KBM-7 (cell line): ENCODE data around the gene ULBP2.
"Not testable (repeated sequence)": the region's sequence is repeated elsewhere in the genome, so short reads cannot be mapped to it uniquely, and the experiment has no call there.

ENCODE experiments used
- DNase-seq: peaks from one replicate; pipeline ENCODE4 v3.0.0-alpha.2; 2015
- in situ Hi-C: fragments of 300-500 bp; cut with MboI; formaldehyde crosslinking; loops from 2 replicates; pipeline ENCODE4 v1.14.3; 2020; ENCODE audit warnings: low sequenced_read_pairs, low pct_unique_long_range_greater_than_20kb, mixed read lengths

ULBP2 gene

DNA sequence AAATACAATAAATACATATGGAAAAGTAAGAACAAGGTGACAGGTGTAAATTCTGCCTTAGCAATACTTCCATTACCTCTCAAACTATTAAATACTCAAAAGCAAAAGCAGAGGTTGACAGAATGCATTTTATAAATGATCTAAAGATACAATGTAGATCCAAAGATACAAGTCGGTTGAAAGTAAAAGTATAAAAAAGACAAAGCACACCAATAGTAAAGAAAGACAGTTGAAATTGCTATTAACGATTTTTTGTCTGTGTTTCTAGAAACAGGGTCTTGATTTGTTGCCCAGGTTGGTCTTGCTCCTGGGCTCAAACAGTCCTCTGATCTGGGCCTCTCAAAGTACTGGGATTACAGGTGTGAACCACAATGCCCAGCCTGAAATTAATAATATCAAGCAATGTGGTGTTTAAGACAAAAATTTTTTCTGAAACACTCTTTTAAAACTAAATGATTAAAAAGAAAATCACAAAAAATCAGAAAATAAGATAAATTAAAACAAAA, 45.8 kb downstream of the ULBP2 start:
- DNase-seq: no peak
- in situ Hi-C loops: no loop called here

DNA sequence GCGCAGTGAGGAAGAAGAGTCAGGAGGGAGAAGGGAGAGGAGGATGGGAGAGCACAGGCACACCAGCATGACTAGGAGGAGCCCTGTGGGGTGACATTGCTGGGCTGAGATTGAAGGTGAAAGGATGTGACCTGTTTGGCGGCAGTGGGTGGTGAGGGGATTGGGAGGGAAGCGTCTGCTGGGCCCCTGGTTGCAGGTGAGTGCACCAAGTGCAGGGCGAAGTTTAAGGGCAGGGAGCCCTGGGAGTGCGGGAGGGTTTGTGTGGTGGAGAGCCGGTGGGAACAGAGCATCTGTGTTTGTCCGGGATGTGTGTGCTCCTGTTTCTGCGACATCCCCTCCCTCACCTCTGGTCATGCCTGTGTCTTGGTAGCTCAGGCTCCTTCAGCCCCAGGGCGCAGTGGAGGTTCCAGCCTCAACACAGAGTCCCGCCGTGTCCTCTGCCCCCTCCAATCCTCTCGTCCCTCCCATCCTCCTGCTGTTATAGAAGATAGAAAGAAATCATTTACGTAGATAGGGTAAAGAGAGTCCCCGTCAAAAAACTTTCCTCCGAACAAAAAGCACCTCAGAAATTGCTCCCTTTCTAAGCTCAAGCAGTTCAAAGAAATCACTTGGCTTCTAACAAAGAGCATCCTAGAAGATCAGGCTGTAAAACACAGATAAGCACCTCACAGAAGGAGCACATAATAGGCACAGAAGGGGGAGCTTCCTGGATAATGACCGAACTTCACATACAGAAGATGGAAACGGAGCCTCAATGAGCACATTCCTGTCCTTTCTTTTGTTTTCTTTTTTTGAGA, 46.9 kb downstream of the ULBP2 start:
- DNase-seq: no peak
- in situ Hi-C loops: no loop called here

DNA sequence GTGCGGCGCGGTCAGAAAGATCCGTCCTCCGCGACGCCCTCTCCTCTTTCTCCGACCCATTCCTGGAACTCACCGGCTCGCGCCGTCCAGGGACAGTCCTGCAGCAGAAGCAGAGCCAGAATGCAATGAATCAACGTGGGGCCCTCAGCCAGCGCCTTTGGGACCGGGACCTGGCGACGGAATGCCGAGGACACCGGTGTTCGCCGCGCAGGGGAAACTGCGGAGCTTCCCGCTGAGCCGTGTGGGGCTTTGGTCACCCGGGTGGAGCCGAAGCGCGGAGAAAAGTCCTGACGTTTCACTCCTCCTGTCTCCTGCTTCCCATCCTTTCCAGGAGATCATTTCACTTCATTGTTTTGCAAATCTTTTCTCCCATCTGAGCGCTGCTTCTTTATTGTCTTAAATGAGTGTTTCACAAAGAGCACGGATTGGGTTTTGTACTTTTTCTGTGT, 48.4 kb downstream of the ULBP2 start:
- in situ Hi-C loops: no loop called here
- DNase-seq: peak; percentile 19

DNA sequence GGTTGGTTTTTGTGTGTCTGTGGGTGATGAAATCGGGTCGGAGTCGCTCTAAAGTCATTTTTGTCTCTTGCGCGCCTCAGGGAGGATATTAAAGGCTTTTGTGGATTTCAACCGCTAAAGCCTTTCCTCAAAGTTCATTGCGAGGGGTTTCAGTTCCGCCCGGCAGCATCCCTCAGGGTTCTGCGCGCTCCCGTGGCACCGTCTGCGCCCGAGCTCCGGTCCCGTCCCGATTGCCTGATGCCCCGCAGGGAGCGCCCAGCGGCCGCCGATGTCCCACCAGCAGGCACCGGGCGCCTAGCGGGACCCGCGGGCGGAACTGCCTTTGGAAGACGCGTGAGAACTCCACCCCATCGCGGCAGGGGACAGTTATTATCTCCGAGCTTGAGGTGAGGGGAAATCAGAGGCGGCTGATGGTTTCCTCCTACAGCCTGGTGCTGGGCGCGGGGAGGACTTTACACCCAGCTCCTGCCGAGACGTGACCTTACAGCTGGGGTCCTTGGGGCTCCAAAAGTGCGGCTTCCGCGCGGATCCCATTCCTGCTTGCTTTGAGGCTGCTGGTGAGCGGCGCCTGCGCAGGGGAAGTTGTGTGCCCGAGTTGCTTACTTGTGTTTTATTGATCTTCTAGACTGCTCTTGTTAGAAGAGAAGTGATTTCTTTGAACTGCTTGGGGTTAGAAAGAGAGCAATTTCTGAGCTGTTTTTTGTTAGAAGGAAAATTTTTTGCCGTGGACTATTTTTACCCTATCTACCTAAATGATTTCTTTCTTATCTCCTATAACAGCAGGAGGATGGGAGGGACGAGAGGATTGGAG, 49.1 kb downstream of the ULBP2 start:
- in situ Hi-C loops: no loop called here
- peak; percentile 57 for DNase-seq

DNA sequence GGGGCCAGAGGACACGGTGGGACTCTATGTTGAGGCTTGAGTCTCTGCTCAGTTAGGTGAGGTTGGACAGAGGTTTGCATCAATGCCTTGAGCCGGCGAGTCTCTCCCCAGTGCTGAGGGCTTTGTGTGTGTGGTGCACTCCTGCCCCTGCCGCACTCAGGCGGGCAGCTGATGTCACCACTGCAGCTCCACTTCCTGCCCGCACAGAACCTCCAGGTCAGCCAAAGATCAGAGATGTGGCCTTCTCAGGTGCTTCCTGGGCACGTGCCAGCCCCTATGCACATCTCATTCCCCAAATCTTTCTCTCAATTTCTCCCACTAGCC, 49.6 kb downstream of the ULBP2 start:
- DNase-seq, in situ Hi-C loops: not testable (repeated sequence)

DNA sequence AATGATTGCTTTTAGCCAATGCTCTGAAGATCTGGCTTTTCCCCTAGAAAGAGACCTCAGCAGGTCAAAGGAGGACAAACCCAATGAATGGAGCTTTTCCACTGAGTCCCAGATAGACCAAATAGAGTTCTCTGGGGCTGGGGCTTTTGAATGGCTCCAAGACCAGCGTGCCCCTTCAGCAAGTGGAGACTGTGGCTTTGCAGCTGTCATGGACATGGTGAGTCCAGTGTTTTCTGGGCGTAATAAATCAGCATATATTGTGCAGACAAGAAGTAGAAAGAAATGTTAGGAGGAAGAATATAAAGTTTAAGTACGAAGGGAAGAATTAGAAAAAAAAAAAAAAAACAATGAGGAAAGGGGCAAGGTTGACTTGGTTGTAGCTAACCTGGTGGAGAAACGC, 50.0 kb downstream of the ULBP2 start:
- in situ Hi-C loops: no loop called here
- DNase-seq: no peak

DNA sequence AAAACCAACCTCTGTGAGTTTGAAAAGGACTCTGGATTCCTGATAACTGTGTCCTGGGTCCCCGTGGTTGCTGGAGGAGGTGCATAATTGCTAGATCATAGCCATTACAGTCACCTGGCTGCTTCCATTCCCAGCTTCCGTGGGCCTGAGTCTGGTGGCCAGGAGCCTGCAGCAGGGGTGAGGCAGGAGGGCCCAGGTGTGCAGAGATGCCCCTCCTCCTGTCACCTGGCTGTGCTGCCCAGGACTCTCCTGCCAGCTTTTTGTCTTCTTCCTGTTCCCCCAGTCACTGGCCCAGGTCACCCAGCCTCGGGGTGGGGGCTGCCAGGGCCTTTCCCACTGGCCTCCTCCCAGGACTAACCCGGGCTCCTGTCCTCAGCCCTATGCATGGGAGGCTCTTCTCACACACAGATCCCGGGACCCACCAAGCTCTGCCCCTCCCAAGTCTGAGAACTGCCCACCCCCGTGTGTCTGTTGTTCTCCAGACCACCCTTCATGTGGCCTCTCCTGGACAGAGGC, 53.5 kb downstream of the ULBP2 start:
- in situ Hi-C loops: no loop called here
- no peak for DNase-seq

DNA sequence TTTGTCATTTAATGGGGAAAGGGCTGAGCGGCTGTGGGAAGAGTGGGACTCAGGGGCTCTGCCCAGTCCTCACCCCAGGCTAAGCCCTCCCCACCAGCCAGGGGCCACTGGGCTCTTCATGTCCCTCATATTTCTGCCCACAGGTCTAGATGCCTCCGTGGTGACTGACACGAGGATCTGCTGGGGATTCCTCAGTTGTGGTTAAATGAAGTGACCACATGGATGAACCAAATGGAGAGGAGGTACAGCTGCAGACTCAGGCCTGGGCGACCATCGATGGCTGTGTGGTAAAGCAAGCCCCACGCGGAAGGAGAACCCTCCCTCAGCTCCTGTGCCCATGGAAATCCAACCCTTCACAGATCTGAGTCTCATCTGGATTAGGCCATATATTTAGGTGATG, 54.2 kb downstream of the ULBP2 start:
- no peak for DNase-seq
- in situ Hi-C loops: no loop called here
